Measurements from ENCODE around the gene HPS4.

DNA sequence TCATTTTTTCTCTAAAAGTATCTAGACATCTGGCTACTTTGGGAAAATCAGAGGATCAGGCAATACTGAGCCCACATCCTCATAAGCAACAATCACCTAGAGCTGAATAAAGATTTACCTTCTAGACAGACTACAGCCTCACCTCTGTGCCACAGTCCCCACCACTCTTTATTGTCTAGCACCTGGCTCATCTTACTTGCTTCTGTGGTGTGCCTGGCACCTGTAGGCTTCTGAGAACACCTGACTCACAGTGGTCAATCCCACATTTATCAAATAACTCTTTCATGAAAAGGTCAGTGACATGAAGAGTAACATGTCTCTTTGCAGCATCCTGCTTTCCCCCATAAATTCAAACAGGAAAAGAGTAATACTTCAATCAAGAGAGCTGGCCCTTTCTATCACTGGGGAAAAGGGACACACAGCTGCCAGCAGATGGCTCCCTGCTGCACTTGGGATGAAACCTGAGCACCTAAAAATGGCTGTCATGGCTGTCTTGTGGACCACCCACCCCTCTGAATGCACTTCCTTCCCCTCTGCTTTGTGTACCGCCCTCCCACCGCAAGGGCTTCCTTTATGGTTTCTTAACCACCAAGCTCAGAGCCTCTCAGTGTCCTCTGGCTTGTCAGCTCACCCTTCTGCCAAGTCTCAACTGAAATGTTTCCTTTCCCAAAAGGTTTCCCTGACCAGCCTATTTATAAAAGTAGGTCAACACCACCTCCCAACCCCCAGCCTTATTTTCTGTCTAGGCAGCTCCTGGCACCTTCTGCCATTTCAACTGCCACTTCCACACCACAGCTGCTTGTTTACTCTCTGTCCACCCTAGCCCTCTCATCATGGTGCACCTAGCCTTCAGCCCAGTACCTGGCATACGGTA is 19.3 kb upstream of the HPS4 start:
- TF ChIP-seq, protein P1, sequence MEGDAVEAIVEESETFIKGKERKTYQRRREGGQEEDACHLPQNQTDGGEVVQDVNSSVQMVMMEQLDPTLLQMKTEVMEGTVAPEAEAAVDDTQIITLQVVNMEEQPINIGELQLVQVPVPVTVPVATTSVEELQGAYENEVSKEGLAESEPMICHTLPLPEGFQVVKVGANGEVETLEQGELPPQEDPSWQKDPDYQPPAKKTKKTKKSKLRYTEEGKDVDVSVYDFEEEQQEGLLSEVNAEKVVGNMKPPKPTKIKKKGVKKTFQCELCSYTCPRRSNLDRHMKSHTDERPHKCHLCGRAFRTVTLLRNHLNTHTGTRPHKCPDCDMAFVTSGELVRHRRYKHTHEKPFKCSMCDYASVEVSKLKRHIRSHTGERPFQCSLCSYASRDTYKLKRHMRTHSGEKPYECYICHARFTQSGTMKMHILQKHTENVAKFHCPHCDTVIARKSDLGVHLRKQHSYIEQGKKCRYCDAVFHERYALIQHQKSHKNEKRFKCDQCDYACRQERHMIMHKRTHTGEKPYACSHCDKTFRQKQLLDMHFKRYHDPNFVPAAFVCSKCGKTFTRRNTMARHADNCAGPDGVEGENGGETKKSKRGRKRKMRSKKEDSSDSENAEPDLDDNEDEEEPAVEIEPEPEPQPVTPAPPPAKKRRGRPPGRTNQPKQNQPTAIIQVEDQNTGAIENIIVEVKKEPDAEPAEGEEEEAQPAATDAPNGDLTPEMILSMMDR (conservative IDR thresholded peaks at IDR 0.05; ENCODE audit: low read depth, low read length), result peak; percentile 64
- TF ChIP-seq EZH2 (IDR thresholded peaks at IDR 0.05; ENCODE audit: low read length, unreplicated experiment), result no peak

All from PC-3 (cell line).